Colon (tissue), 2 donors: Measurements from ENCODE around the gene DYNC1I1.

Experiments used
- FAIRE-seq: peaks from 2 replicates; lab custom pipeline; 2012; peaks lifted over from hg19 to GRCh38; lab: Jason Lieb, UNC
- donor health status: control.
- donor health status: control.

DYNC1I1 gene

GRCh38 chr7:96085953-96086352 is 313.6 kb downstream of the DYNC1I1 start:
- FAIRE-seq = no peak

DNA sequence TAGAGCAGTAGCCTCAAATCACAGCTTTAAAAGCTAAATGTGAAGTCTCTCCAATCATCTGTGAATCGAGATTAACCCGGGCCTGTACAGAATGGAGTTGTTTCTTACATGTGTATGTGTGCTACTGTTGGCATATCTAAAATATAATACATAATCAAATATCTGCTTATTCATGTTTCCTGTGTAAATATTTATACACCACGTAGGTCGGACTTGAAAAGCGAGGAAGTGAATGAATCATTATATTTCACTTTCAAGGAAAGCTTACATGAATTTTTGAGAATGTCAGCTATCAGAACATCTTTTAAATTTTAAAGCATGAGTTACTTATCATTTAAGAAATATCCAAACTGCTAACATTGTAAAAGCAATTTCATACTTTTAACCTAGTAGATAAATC is 316.2 kb downstream of the DYNC1I1 start:
- no peak for FAIRE-seq

DNA sequence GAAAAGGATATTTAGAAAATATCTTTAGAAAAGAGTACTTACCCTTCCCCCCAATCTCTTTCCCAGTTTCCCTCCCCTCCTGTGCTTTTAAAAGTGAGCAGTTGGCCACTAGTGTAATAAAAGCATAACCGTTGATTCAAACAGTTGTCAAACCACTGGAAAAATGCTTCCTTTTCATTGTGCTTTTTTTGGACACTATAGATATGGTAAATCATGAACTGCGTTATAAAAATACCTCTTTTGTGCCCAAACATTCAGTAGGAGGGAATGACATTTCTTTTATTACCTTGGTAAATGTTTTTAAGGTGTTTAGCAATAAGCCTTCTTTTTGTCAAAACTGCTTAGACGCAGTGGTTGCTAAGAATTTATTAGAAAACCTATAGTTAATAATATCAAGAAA is 317.2 kb downstream of the DYNC1I1 start:
- no peak for FAIRE-seq

- no peak for FAIRE-seq
These were observed 318.4 kb downstream of the DYNC1I1 start for GRCh38 chr7:96090756-96091155.

GRCh38 chr7:96093435-96093834 is 321.1 kb downstream of the DYNC1I1 start:
- FAIRE-seq = no peak

GRCh38 chr7:96097835-96098234 is 325.5 kb downstream of the DYNC1I1 start:
- FAIRE-seq = no peak

DNA sequence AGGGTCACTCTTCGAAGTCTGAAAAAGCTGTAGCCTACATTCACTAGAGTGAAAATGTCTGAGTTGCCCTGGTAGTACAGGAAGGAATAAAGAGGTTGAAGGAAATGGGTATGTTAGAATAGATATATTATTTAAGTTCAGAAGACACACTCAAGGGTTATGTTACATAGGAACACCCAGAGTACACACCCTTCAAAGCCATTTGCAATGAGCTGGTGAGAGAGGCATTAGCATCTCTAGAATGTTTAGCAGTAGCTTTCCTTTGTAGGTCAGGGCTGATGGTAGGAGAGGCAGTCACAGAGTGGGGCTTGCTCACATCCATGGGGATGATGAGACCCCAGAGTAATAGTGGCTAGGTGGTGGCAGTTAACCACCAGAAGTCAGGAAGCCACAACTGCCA is 328.4 kb downstream of the DYNC1I1 start:
- no peak for FAIRE-seq

DNA sequence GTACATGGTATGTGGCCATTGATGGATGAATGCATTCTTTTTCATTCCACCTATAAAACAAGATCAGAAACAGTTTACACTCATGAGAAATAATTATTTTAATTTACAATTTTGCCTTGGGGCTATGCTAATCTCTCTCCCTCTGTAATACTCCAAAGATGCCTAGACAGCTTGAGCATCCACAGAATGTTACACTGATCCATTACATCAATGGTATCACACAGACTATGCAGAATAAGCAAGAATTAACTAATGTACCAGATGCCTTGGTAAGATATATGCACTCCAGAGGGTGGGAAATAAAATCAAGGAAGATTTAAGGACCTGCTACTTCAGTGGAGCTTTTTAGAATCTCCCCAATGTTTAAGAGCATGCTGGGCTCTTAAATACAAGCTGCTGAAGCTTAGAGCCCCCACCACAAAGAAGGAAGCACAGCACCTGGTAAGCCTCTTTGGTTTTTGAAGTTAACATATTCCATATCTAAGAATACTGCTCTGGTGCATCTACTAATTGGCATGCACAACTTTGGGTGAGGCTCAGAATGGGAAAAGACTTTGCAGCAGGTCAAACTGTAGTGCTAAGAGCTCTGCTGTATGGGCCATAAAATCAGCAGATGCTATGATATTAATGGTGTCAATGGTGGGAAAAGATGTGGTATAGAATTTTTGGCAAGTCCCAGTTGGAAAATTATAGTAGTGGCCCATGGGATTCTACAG is 329.9 kb downstream of the DYNC1I1 start:
- no peak for FAIRE-seq

DNA sequence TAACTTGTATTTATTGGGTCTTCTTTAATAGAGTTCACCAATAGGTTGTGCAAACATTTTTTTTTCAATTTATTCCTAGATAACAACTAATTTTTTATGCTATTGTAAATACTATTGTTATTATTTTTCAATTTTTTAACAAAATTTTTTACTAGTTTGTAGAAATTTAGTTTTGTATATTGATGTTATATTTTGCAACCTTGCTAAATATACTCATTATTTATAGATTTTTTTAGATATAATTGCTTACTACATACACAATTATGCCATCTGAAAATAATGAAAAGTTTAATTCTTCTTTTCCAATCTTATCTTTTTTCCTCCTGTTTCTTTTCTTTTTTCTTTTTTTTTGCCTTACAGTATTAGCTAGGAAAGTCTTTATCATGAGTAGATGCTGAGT is 332.6 kb downstream of the DYNC1I1 start:
- peak; percentile 58 for FAIRE-seq

GRCh38 chr7:96111405-96111804 is 339.1 kb downstream of the DYNC1I1 start:
- no peak for FAIRE-seq

DNA sequence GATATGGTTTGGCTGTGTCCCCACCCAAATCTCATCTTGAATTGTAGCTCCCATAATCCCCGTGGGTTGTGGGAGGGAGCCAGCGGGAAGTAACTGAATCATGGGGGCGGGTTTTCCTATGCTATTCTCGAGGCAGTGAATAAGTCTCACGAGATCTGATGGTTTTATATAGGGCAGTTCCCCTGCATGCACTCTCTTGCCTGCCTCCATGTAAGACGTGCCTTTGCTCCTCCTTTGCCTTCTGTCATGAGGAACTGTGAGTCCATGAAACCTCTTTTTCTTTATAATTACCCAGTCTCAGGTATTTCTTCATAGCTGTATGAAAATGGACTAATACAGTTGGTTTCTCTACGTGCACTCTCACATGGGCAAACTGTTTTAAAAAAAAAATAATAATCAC is 341.8 kb downstream of the DYNC1I1 start:
- FAIRE-seq = no peak

DNA sequence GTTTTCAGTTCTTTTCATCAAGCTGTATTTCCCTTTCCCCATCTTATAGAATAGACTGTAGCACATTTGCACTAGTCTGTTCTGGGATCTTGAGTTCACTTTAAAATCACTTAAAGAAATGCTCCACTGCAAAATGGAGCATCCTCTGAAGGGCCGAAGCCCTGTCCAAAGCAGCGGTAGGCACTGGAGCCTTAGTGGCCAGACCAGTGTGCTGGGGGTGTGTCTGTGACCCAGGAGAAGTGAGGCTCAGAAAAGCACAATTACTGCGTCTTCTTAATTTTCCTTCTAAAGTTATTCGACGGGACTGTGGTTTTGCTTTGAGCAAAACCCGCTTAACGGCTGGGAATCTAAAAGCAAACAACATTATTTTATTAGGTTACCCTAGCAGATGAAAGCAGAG is 343.8 kb downstream of the DYNC1I1 start:
- FAIRE-seq = no peak

DNA sequence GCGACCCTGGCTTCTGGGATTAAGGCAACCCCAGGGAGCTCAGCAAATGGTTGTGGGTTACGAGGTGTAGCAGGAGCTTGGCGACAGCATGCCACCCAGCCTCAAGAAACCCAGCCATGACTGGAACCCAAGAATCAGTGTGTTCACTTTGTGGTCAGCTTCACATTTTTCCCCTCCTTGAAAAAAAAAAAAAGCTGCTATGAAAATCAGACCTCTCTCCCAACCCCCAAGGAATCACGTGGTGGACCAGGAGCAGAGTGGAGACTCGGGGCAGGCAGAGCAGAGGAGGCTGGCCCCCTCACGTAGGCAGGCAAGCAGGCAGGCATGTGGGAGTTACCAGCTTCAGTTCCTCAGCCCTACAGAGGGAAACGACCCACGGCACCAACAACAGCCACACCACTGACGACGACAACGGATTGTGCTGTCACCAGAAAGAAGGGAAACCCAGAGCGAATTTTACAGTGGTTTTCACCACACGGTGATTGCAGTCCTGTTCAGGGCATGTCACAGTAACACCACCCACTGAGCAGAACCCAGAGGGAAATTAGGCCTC is 346.2 kb downstream of the DYNC1I1 start:
- no peak for FAIRE-seq

GRCh38 chr7:96120445-96121225 is 348.3 kb downstream of the DYNC1I1 start:
- no peak for FAIRE-seq

DNA sequence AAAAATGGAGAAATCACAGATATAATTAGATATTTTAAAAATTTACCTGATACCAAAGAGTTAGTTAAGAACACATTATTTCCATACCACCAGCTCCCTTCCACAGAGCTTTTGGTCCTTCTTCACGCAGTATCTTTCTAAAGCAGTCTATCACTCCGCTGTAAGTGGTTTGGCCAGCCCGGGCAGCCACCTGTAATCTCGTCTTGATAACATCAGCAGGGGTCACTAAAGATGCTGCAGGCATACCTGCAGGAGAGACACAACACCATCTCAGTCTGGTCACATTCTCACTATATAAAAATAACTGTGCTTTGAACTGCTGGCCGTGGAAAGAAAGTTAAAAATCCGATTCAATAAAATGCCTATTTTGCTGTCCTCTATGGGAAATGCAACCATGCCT is 349.4 kb downstream of the DYNC1I1 start:
- no peak for FAIRE-seq

GRCh38 chr7:96122746-96123145 is 350.4 kb downstream of the DYNC1I1 start:
- FAIRE-seq = no peak

DNA sequence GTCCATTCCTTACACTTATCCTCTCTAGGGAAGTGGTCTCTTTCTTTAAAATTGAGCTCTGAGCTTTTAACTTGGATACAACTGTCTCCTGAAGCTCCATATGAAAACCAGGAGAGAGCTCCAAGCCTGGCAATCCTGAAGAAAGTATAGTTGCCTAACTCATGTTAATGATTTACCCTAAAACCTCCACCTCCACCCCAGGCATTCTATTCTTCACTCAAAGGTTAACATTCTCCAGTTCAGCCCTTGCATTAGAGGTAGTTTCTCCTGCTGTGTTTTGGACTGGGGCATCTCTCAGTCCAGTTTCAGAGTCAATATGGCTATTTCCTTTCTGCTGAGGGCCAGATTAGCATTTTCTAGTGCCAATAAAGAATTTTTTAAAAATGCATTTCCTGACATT is 354.0 kb downstream of the DYNC1I1 start:
- no peak for FAIRE-seq

- no peak for FAIRE-seq
These were observed 355.4 kb downstream of the DYNC1I1 start for GRCh38 chr7:96127746-96128145.

DNA sequence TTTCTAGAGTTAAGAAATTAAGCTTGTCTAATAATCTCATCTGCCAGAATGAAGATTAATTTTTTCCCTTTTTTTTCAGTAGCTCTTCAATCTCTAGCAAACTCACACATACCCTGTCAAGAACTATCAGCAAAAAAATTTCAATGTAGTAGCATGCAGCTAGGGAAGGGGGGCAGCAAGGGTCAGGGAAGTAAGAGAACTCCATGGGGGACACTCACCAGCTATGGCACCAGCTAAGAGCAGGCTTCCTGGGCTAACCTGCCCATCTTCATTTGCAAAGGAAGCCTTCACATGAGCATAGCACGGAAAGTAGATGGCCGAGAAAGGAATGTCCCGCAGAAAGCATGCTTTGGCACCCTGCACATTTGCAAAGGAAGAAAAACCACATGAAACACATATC is 359.2 kb downstream of the DYNC1I1 start:
- FAIRE-seq = no peak

DNA sequence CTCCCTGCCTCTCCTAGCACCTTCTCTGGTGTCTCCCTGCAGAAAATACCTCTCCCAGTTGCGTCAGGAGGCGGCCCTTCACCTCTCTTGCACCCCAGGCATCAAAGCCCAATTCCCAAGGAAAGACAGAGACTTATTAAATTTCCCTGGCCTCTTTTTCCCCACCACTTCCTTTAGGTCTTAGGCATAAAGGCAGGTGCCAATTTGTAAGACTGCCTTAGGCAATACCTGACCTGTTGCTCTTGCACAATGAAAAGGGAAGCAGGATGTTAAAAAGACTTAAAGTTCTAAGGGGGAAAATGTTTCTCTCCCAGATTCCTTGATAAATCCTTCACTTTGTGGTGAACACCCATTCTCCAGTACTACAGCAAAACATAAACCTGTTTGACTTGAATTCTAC is 362.9 kb downstream of the DYNC1I1 start:
- FAIRE-seq = no peak

GRCh38 chr7:96136600-96137239 is 364.4 kb downstream of the DYNC1I1 start:
- no peak for FAIRE-seq

- FAIRE-seq = no peak
These were observed 371.3 kb downstream of the DYNC1I1 start for GRCh38 chr7:96143495-96144259.

- FAIRE-seq = no peak
These were observed 371.8 kb downstream of the DYNC1I1 start for GRCh38 chr7:96144260-96144526.
